Gastroesophageal sphincter (tissue), 3 donors: ENCODE results near the gene RAP1GAP.

Experiments
- CTCF ChIP-seq, 4 experiments: fragments of 200-600 bp in 2 of 4; fragments of 450-650 bp in 2 of 4; sonication (generic) in 1 of 4; IDR thresholded peaks; one replicate each; pipeline ENCODE4 v1.5.1; 2017 to 2019; ENCODE audit warnings: antibody characterized with exemption in 4 of 4, mild to moderate bottlenecking in 2 of 4, moderate library complexity in 2 of 4
- EP300 ChIP-seq: sonication (generic); formaldehyde crosslinking; IDR thresholded peaks from one replicate; pipeline ENCODE4 v1.6.1; 2017; ENCODE audit warnings: antibody characterized with exemption, mild to moderate bottlenecking
- POLR2A ChIP-seq, 2 donors: fragments of 450-650 bp; IDR thresholded peaks; one replicate each; pipeline ENCODE4 v1.6.1; 2017; ENCODE audit warnings: antibody characterized with exemption in 2 of 2, mild to moderate bottlenecking in 2 of 2, moderate library complexity in 1 of 2
- POLR2AphosphoS5 ChIP-seq: sonication (generic); formaldehyde crosslinking; IDR thresholded peaks from one replicate; pipeline ENCODE4 v1.6.1; 2017; ENCODE audit warnings: antibody characterized with exemption

GRCh38 chr1:21672478-21673276 lies 3.5 kb upstream of the RAP1GAP start:
- no peak for TF ChIP-seq POLR2AphosphoS5
- TF ChIP-seq CTCF (IDR thresholded peaks at IDR 0.05), result no peak
- no peak for TF ChIP-seq POLR2A (IDR thresholded peaks at IDR 0.05)
- no peak for TF ChIP-seq EP300
